ENCODE data around the gene TBX2. TPM values are rescaled to one million over a fixed set of nuclear protein-coding genes. Genes with fewer than 3 reads are reported as not detected.

Gene TBX2
- total and polyA plus RNA-seq, 2 of the 13 experiments (the other 11 are each of a cell fraction or from before 2014, with no cell fraction given): 2.8 to 15.3 TPM

DNA sequence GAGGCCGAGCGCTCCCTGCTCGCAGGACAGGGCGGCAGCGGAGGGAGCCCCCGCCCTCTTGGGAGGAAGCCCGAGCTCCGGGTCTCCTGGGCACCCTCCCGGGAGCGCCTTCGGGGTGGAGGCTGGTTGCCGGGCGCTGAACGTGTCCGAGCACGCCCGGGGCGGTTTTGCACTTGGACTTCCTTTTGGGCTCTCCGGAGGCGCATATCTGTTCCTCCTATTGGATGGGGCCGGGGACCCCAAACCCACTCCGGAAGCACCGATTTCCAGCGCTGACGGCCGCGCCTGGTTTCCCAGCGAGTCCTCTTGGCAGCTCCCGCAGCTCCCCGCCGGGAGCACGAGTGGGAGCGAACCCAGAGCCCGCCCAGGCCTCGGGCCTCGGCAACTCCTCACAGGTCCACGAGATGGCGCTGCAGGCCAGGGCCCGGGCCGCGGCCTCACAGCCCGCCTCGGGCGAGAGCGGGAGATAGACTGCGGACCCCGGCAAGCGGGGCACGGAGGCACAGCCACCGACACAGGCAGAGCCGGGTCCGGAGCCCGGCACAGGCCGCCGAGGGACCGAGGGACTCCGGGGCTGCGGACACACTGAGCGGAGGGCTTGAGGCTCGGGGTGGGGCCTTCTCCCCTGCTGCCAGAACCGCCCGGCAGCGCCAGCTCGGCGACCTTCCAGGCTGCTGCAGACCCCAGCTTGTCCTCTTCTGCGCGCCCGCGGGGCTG is 12.7 kb downstream of the TBX2 start (continued):
- TF ChIP-seq THRA (CRISPR knock-in tag; IDR thresholded peaks at IDR 0.05; ENCODE audit: borderline replicate concordance) (peak; percentile 35; the same call in 1 of the 2 replicates), ZNF556 (CRISPR knock-in tag; IDR thresholded peaks at IDR 0.05; ENCODE audit: borderline replicate concordance) (peak; percentile 70; the same call in 1 of the 2 replicates), ZNF180 (CRISPR knock-in tag; IDR thresholded peaks at IDR 0.05; ENCODE audit: borderline replicate concordance, low read depth) (peak; percentile 19; the same call in 1 of the 2 replicates), ZIK1 (CRISPR knock-in tag; IDR thresholded peaks at IDR 0.05; ENCODE audit: borderline replicate concordance, low read depth) (peak; percentile 36; the same call in 1 of the 2 replicates), NR1H2 (CRISPR knock-in tag; IDR thresholded peaks at IDR 0.05; ENCODE audit: borderline replicate concordance, low read depth) (peak; percentile 83; the same call in 1 of the 2 replicates), FOXO1 (CRISPR knock-in tag; IDR thresholded peaks at IDR 0.05) (peak; percentile 77), REXO4 (CRISPR knock-in tag; IDR thresholded peaks at IDR 0.05; ENCODE audit: borderline replicate concordance) (no peak), ZNF574 (CRISPR knock-in tag; IDR thresholded peaks at IDR 0.05) (peak; percentile 81; the same call in 1 of the 2 replicates), THAP11 (CRISPR knock-in tag; IDR thresholded peaks at IDR 0.05) (peak; percentile 80), ZNF274 (CRISPR knock-in tag; IDR thresholded peaks at IDR 0.05) (peak; percentile 95), MXD1 (CRISPR knock-in tag; IDR thresholded peaks at IDR 0.05) (peak; percentile 92), MBD4 (IDR thresholded peaks at IDR 0.05; ENCODE audit: borderline replicate concordance, low read length) (no peak), CCDC6 (CRISPR knock-in tag; IDR thresholded peaks at IDR 0.05) (peak; percentile 73), CEBPG (CRISPR knock-in tag; IDR thresholded peaks at IDR 0.05) (peak; percentile 20; the same call in 1 of the 2 replicates), ZNF10 (CRISPR knock-in tag; IDR thresholded peaks at IDR 0.05; ENCODE audit: borderline replicate concordance, low read depth) (no peak), ESRRA (CRISPR knock-in tag; IDR thresholded peaks at IDR 0.05; ENCODE audit: low read depth) (peak; percentile 75), ETV5 (CRISPR knock-in tag; IDR thresholded peaks at IDR 0.05; ENCODE audit: borderline replicate concordance) (peak; percentile 62; the same call in 1 of the 2 replicates), ZNF674 (CRISPR knock-in tag; IDR thresholded peaks at IDR 0.05; ENCODE audit: low read depth) (0 out of 2 replicates have a peak, but pooled peaks have one; percentile 63), PAX8 (CRISPR knock-in tag; IDR thresholded peaks at IDR 0.05; ENCODE audit: borderline replicate concordance) (no peak; the same call in 1 of the 2 replicates), ZC3H13 (CRISPR knock-in tag; IDR thresholded peaks at IDR 0.05) (peak; percentile 96), ZNF143 (CRISPR knock-in tag; IDR thresholded peaks at IDR 0.05) (peak; percentile 18; the same call in 1 of the 2 replicates), RORA (CRISPR knock-in tag; IDR thresholded peaks at IDR 0.05) (no peak), PHF8 (CRISPR knock-in tag; IDR thresholded peaks at IDR 0.05) (peak; percentile 89), PPARG (CRISPR knock-in tag; conservative IDR thresholded peaks at IDR 0.05) (peak; percentile 57)
- TF ChIP-seq, protein P1, sequence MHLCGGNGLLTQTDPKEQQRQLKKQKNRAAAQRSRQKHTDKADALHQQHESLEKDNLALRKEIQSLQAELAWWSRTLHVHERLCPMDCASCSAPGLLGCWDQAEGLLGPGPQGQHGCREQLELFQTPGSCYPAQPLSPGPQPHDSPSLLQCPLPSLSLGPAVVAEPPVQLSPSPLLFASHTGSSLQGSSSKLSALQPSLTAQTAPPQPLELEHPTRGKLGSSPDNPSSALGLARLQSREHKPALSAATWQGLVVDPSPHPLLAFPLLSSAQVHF (CRISPR knock-in tag; IDR thresholded peaks at IDR 0.05): peak; percentile 76; the same call in 1 of the 2 replicates
